ENCODE data around the gene BAG2.

The BAG2 gene

DNA sequence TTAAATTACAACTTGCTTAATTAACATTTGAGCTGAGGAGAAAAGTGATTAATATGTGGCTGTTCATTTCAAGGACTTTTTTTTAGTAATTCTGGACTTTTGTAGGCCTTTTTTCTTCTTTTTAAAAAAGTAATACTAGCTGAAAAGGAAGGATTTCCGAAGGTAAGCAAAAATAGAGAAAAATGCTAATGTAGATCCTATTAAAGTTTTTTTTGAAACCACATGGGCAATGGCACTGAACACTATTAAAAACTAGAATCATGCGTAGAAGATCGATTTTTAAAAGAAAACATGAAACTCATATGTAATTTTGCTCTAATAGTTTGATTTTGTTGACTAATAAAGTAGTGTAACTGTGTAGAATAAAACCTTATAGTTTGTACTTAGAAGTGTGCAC, 2.4 kb downstream of the BAG2 start:
- no peak for DNase-seq

DNA sequence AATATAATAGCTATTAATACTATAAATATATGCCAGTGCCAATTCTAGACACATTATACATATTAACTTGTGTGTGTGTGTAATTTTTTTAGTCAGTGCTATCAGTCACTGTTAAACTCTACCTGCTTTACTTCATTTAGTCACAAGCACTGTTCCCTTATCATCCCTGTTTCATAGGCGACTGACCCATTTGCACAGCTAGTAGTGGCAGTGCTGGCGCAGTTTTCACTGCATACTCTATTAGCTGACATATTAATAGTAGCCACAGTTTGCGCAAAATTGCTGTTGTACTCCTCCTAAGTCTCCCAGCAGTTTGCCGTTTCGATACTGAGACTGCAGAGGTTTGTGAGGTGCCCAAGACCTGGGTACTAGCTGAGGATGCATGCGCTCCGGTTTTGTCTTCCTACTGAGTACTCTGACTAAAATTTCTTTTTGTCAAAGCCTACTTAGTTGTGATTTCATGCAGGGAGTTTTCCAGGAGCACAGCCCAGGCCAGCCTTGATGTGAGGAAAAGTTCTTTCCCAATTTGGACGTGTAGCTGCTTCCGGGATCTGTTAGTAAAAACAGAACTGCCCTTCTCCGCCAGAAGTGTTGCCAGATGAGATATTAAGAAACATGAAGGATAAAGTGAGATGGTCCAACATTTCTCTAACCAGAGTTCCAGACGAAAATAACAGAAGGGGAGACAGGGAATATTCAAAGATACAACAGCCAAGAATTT, 5.6 kb downstream of the BAG2 start:
- DNase-seq, result no peak

DNA sequence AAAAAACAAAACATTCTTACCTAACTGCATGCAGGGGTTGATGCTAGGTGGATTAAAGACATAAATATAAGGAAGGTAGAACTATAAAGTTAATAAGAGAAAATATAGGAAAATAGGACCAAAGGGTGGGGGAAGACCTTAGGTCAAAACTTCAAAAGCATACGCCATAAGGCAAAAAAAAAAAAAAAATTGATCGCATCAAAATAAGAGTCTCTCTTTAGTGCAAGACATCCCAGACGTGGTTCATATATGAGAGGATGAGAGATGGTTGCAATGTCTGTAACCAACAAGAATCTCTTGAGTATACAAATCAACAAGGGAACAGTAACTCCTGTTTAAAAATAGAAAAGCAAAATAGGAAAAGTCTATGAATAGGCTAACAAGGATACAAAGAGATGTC, 8.5 kb downstream of the BAG2 start:
- DNase-seq, result no peak

DNA sequence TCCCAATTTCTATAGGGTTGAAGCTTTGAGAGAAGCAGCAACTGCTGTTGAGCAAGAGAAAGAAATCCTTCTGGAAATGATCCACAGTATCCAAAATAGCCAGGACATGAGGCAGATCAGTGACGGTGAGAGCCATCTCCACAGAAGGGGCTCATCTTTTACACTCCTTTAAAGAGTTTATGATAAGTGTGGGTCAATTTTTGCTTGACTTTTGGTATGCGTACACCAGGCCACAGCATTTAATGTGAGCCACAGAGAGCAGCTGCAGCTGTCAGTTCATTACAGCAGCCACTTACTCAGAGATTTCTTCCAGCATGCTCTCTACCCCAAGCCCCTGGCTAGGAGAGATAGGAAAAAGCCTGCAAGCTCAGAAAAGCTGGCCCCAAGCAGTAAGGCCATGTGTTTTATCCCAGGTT, 9.9 kb downstream of the BAG2 start:
- no peak for DNase-seq

GRCh38 chr6:57183336-57183735, 11.2 kb downstream of the BAG2 start:
- no peak for DNase-seq

DNA sequence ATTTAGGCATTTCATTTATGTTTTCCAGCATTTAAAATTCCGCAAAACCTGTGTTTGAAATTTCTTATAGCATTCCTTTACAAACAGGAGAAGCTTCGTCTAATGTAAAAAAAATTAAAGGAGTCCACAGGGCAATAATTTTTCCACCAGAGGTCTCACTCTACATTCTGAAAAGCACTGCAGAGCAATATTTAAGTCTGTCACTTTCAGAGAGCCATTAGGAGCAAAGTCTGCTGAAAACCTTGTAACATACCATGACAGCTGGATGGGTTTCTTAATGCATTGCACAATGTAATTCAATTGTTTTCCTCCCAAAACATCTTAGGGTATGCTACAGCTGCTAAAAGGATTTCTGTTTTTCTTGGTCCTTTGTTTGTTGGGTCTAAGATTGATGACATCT, 18.0 kb downstream of the BAG2 start:
- DNase-seq, result no peak

GRCh38 chr6:57193177-57193576, 21.1 kb downstream of the BAG2 start:
- no peak for DNase-seq

- DNase-seq, result no peak
Observed at GRCh38 chr6:57195457-57195856, 23.3 kb downstream of the BAG2 start.

DNA sequence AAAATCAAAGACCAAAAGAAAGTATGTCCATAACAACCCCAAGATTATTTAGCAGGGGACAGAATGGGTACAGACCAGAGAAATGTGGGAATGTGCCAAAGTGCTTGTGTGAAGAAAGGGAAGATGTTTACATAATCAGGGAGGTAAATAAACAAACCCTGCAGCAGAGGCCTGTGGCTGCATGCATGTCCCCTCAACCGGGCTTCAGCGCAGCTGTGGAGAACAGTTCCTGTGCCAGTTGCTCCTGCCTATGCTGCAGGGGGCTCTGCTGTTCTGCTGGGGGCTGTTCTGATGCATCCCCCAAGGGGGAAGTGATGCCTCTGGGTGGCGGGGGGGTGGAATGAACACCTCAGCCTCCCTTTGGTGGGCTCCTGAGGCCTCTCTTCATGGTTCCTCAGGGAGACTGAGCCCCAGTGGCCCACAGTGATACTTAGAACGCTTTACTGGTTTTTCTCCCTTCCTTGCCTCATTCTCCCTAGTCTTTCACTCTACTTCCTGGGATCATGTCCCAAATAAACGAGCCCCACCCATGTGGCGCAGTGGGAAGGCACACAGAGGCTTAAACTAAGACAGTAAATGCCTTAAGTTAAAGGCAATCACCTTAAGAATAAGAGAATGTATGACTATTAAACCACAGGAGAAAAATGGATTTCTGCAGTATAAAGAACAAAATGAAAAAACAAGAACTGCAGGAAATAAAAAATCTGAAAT, 27.0 kb downstream of the BAG2 start:
- no peak for DNase-seq

DNA sequence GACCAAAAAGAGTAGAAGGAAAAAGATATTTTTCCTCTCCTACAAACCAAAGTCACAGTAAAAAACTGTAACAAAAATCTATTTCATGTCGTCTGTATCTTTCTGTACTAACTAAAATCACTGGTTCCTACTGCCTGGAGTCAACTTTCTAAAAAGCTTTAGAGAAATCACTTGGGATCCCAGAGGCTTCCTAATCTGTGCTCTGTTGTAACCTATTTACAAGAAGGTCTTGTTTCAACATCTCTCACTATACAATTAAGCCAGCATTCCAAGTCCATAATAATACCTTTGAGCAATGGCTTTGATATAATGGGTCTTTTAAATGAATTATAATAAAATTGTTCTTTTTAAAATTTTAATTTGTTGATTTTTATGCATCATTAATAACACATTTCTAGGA, 29.6 kb downstream of the BAG2 start:
- no peak for DNase-seq

- no peak for DNase-seq
Observed at GRCh38 chr6:57205550-57206328, 33.6 kb downstream of the BAG2 start.

DNA sequence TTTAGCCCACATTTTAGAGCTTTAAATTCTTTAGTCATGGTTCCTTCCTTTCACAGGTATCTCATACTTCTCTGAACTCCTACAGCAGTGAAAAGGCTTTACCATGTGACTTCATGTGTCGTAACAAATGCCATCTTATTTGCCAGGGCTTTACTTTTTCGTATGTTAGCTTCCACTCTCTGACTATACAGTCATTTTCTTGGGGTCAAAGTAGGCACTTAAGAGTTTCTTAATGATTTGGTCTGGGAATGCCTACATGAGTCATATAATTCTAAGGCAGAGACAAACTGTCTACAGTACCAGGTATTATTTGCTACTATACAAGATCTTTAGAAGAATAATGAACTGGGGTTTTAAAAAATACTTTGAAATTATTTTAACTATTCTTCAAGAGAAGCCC, 35.0 kb downstream of the BAG2 start:
- DNase-seq, result no peak

GRCh38 chr6:57207872-57208271, 35.7 kb downstream of the BAG2 start:
- no peak for DNase-seq

DNA sequence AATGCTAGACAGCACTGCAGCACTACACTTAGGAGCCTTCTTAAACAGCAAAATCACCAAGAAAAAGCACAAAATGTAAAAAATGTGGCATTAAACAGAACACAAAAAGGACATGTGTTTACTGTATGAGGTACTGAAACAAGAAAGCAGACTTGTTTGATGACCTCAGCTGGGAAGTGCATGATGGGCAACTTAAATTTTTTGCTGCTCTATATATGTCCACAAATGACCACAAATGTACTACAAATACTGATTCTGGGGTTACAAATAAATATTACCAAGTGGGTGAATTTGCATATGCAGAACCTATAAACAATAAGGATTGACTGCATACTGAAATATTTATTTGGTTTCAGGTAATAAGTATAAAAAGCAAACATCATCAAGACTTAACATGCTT, 36.9 kb downstream of the BAG2 start:
- no peak for DNase-seq

DNA sequence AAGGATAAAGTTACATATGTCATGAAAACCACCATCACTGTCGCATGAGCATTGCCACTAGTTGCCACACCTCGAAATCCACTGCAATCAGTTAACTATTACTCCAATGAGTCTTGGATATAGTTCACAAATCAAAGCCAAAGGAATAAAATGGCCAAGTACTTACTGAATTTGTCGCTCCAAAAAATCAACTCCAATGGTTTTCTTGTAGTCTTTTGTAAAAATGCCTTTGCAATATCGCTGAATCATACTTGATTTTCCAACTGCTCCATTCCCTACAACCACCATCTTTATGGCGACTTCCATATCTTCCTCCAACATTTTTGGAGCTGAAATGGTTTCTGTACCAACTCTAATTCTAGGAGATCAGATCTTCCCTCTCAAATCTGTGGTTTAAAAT, 37.9 kb downstream of the BAG2 start:
- DNase-seq, result no peak

DNA sequence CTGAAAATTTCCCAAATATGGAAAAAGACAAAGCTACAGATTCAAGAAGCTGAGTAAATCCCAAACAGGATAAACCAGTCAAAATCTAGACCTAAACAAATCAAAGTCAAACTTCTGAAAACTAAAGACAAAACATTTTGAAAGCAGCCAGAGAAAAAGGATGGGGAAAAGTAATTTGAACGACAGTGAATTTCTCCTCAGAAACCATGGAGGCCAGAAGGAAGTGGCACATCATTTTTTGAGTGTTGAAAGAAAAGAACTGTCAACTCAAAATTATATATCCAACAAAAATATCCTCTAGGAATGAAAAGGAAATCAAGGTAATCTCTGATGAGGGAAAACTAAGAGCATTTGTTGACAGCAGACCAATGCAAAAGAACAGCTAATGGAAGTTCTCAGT, 43.1 kb downstream of the BAG2 start:
- no peak for DNase-seq

DNA sequence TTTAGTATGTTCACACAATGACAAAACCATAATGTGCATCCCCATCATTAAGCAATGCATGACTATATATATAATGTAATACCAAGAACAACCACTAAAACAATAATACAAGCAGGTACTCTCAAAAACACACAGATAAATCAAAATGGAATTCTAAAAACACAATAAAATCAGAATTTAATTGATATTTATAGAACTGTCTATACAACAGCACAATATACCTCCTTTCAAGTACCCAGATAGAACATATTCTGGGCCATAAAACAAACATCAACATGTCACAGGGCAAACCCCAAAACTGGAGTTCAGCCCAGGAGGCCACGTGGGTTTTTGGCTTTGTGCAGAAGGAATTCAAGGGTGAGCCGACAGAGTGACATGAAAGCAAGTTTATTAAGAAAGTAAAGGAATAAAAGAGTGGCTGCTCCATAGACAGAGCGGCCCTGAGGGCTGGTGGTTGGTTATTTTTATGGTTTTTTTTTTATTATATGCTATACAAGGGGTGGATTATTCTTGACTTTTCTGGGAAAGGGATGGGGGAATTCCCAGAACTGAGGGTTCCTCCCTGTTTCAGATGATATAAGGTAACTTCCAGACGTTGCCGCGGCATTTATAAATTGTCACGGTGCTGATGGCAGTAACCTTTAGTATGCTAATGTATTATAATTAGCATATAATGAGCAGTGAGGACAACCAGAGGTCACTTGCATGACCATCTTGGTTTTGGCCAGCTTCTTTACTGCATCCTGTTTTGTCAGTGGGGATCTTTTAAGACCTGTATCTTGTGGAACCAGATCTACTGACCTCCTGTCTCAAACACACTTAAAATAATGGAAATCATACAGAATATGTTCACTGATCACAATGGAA, 44.3 kb downstream of the BAG2 start:
- DNase-seq, result no peak

DNA sequence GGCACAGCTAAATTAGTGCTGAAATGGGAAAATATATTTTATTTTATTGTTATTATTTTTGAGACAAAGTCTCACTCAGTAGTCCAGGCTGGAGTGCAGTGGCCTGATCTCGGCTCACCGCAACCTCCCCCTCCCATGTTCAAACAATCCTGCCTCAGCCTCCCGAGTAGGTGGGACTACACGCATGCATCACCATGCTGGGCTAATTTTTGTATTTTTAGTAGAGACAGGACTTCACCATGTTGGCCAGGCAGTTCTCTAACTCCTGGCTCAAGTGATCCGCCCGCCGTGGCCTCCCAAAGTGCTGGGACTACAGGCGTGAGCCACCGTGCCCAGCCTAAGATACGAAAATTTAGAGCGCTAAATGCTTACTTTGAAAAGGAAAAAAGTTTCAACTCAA, 45.1 kb downstream of the BAG2 start:
- DNase-seq, result no peak

DNA sequence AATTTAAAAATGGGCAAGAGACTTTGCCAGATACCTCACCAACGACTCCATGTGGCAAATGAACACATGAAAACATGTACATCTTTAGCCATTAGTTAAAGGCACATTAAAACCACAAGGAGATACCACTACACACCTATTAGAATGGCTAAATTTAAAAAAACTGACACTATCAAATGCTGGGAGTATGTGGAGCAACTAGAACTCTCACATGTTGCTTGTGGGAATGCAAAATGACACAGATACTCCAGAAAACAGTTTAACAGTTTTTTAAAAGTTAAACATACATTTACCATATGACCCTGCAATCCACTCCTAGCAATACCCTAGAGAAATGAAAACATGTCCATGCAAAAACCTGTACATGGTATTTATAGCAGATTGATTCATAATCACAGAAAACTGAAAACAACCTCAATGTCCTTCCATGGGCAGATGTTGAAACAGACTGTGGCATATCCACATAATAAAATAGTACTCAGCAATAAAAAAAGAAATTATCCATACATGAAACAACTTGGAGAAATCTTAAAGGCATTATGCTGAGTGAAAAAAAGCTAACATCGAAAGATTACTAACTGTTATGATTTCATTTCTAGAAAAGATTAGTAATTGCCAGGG, 48.1 kb downstream of the BAG2 start:
- DNase-seq, result no peak

DNA sequence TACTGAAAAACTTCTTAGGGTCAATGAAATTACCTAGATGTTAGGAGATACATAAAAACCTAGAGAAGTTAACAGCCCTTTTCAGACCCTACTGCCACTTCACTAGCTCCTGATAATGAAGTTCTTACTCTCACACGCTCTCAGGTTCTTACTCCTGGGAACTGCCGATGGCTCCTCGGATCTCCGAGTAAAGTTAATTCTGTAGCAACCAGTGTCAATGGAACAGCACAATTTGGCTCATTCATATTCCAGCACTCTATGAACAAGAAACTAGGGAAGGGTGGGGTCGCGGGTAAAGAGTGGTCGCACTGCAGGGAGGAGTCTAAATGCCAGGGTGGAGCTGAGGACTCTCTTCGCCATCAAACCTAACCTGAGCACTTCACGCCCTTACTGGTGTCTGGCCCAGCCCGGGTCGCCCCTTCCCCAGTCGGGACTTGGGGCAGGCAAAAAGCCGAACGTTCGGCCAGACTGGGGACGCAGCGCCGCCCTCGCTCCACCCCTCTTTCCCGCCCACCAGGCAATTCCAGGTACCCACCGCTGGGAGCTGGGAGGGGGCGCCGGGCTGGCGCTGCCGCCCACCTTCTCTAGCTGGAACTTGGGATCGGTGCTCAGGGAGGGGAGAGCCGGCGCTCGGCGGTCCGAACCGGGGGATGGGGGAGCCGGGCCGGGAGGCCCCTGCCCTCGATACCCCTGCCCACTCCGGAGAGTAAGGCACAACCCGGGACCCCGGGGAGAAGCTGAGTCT, 49.2 kb downstream of the BAG2 start:
- peak; percentile 17 for DNase-seq

- DNase-seq, result peak; percentile 86
Observed at GRCh38 chr6:57221936-57222742, 50.0 kb downstream of the BAG2 start, which contains the start of gene RAB23. TSS of gene RAB23 (minus strand) at chr6:57222307. CDS start at chr6:57210380, 11,927 bp downstream.

Data from CD4-positive, alpha-beta T cell treated with Interleukin-15 for 1 hour (primary cell).